Measurements from ENCODE around the gene NTSR1.
A peak's percentile ranks its signal among the peaks of the same experiment; 100 is the strongest.

NTSR1 gene

GRCh38 chr20:62765432-62766070 is 56.9 kb downstream of the NTSR1 start:
- Mint-ChIP-seq H3K4me1 (peaks cover 33% of the 10 kb centered on the region), H3K27me3 (no peaks in the 10 kb centered on the region), H3K4me3 (no peak overlapping the region), H3K9me3 (no peaks in the 10 kb centered on the region), H3K27ac (peak overlapping the region in 1 of 2 donors; percentile 78)
- ATAC-seq = no peak
- DNase-seq = no peak

- DNase-seq (no peak), ATAC-seq (no peak)
- H3K27ac Mint-ChIP-seq = no peak overlapping the region
- no peaks in the 10 kb centered on the region for H3K27me3 Mint-ChIP-seq
- no peaks in the 10 kb centered on the region for H3K9me3 Mint-ChIP-seq
- H3K4me1 Mint-ChIP-seq = peaks cover 36% of the 10 kb centered on the region
- H3K4me3 Mint-ChIP-seq = no peak overlapping the region
These were observed 57.4 kb downstream of the NTSR1 start for GRCh38 chr20:62766071-62766450.

- Mint-ChIP-seq H3K27ac (no peak overlapping the region), H3K4me3 (no peak overlapping the region), H3K9me3 (no peaks in the 10 kb centered on the region), H3K27me3 (no peaks in the 10 kb centered on the region), H3K4me1 (peaks cover 43% of the 10 kb centered on the region)
- DNase-seq (no peak), ATAC-seq (no peak)
These were observed 58.1 kb downstream of the NTSR1 start for GRCh38 chr20:62766716-62767115.

GRCh38 chr20:62768234-62768546 is 59.6 kb downstream of the NTSR1 start:
- H3K4me1 Mint-ChIP-seq = peaks cover 56% of the 10 kb centered on the region
- DNase-seq (no peak), ATAC-seq (no peak)
- no peak overlapping the region for H3K4me3 Mint-ChIP-seq
- no peaks in the 10 kb centered on the region for H3K27me3 Mint-ChIP-seq
- no peaks in the 10 kb centered on the region for H3K9me3 Mint-ChIP-seq
- peak overlapping the region in 1 of 2 donors; percentile 58 for H3K27ac Mint-ChIP-seq

- Mint-ChIP-seq H3K27me3 (no peaks in the 10 kb centered on the region), H3K4me1 (peaks cover 61% of the 10 kb centered on the region), H3K27ac (no peak overlapping the region), H3K9me3 (no peaks in the 10 kb centered on the region), H3K4me3 (no peak overlapping the region)
- DNase-seq = no peak
- no peak for ATAC-seq
These were observed 60.1 kb downstream of the NTSR1 start for GRCh38 chr20:62768551-62769287.

GRCh38 chr20:62769346-62770071 is 60.9 kb downstream of the NTSR1 start:
- Mint-ChIP-seq H3K27me3 (no peaks in the 10 kb centered on the region), H3K9me3 (no peaks in the 10 kb centered on the region), H3K27ac (no peak overlapping the region), H3K4me3 (no peak overlapping the region), H3K4me1 (peaks cover 69% of the 10 kb centered on the region)
- DNase-seq (no peak), ATAC-seq (no peak)

- Mint-ChIP-seq H3K4me3 (no peak overlapping the region), H3K4me1 (peaks cover 77% of the 10 kb centered on the region), H3K9me3 (no peaks in the 10 kb centered on the region), H3K27me3 (no peaks in the 10 kb centered on the region), H3K27ac (no peak overlapping the region)
- DNase-seq (no peak), ATAC-seq (peak; percentile 51)
These were observed 61.7 kb downstream of the NTSR1 start for GRCh38 chr20:62770111-62770910.

GRCh38 chr20:62770916-62771315 is 62.3 kb downstream of the NTSR1 start:
- H3K27me3 Mint-ChIP-seq = no peaks in the 10 kb centered on the region
- H3K9me3 Mint-ChIP-seq = no peaks in the 10 kb centered on the region
- DNase-seq = no peak
- no peak overlapping the region for H3K27ac Mint-ChIP-seq
- ATAC-seq = no peak
- H3K4me3 Mint-ChIP-seq = no peak overlapping the region
- peaks cover 83% of the 10 kb centered on the region for H3K4me1 Mint-ChIP-seq

GRCh38 chr20:62771396-62772102 is 62.9 kb downstream of the NTSR1 start:
- DNase-seq (no peak), ATAC-seq (no peak)
- H3K9me3 Mint-ChIP-seq = no peaks in the 10 kb centered on the region
- no peak overlapping the region for H3K27ac Mint-ChIP-seq
- H3K27me3 Mint-ChIP-seq = no peaks in the 10 kb centered on the region
- H3K4me3 Mint-ChIP-seq = no peak overlapping the region
- H3K4me1 Mint-ChIP-seq = peaks cover 87% of the 10 kb centered on the region

GRCh38 chr20:62772103-62772611 is 63.5 kb downstream of the NTSR1 start:
- H3K4me1 Mint-ChIP-seq = peaks cover 87% of the 10 kb centered on the region

GRCh38 chr20:62772619-62772989 is 64.0 kb downstream of the NTSR1 start:
- ATAC-seq (no peak), DNase-seq (no peak)
- Mint-ChIP-seq H3K9me3 (no peaks in the 10 kb centered on the region), H3K4me1 (peaks cover 87% of the 10 kb centered on the region), H3K27ac (peak overlapping the region in 1 of 2 donors; percentile 79), H3K27me3 (no peaks in the 10 kb centered on the region), H3K4me3 (no peak overlapping the region)

More at GRCh38 chr20:62772103-62772611, 63.5 kb downstream of the NTSR1 start:
- H3K27ac Mint-ChIP-seq = peak overlapping the region in 1 of 2 donors; percentile 79
- DNase-seq (no peak), ATAC-seq (no peak)
- no peaks in the 10 kb centered on the region for H3K9me3 Mint-ChIP-seq
- no peak overlapping the region for H3K4me3 Mint-ChIP-seq
- H3K27me3 Mint-ChIP-seq = no peaks in the 10 kb centered on the region

- Mint-ChIP-seq H3K27ac (peak overlapping the region in 1 of 2 donors; percentile 79), H3K27me3 (no peaks in the 10 kb centered on the region), H3K4me1 (peaks cover 84% of the 10 kb centered on the region), H3K4me3 (no peak overlapping the region), H3K9me3 (no peaks in the 10 kb centered on the region)
- DNase-seq (no peak), ATAC-seq (no peak)
These were observed 64.6 kb downstream of the NTSR1 start for GRCh38 chr20:62772990-62773844.

- peak overlapping the region in 1 of 2 donors; percentile 42 for H3K27ac Mint-ChIP-seq
- peak overlapping the region in 1 of 2 donors; percentile 8 for H3K4me3 Mint-ChIP-seq
- DNase-seq = no peak
- H3K9me3 Mint-ChIP-seq = no peaks in the 10 kb centered on the region
- peaks cover 80% of the 10 kb centered on the region for H3K4me1 Mint-ChIP-seq
- no peak for ATAC-seq
- no peaks in the 10 kb centered on the region for H3K27me3 Mint-ChIP-seq
These were observed 65.4 kb downstream of the NTSR1 start for GRCh38 chr20:62773845-62774714.
